A549 (cell line): ENCODE results near the gene FGGY.

ENCODE experiments used
- EP300 ChIP-seq, 2 experiments: fragments of >200 bp; sonication (Bioruptor Twin); formaldehyde crosslinking; IDR thresholded peaks; 2 replicates in 1 of 2; 3 replicates in 1 of 2; pipeline ENCODE4 v1.6.1; 2016 to 2017
- ESRRA ChIP-seq: fragments of 150-350 bp; IDR thresholded peaks from 2 replicates; pipeline ENCODE4 v1.6.1; 2014; ENCODE audit warnings: mild to moderate bottlenecking, low read length, borderline replicate concordance
- MYC ChIP-seq: IDR thresholded peaks from 2 replicates; pipeline ENCODE4 v1.6.1; 2012; ENCODE audit warnings: mild to moderate bottlenecking, inconsistent platforms, low read length, improper control_type of control experiment, borderline replicate concordance
- POLR2A ChIP-seq: IDR thresholded peaks from 2 replicates; pipeline ENCODE4 v1.6.1; 2012; ENCODE audit warnings: mild to moderate bottlenecking, low read length
- RAD21 ChIP-seq, 2 experiments: fragments of >200 bp in 1 of 2; sonication (Bioruptor Twin) in 1 of 2; formaldehyde crosslinking in 1 of 2; IDR thresholded peaks in 1 of 2; conservative IDR thresholded peaks in 1 of 2; 2 replicates in 1 of 2; 3 replicates in 1 of 2; pipeline ENCODE4 v1.6.1; 2012 to 2018; ENCODE audit warnings: inconsistent platforms in 1 of 2
- RCOR1 ChIP-seq: fragments of 150-350 bp; IDR thresholded peaks from 2 replicates; pipeline ENCODE4 v1.6.1; 2014; ENCODE audit warnings: antibody characterized with exemption, low read length, low read depth
- REST ChIP-seq: fragments of 200-600 bp; sonication (generic); IDR thresholded peaks from 2 replicates; pipeline ENCODE4 v1.6.1; 2016; ENCODE audit warnings: antibody characterized with exemption, mild to moderate bottlenecking, moderate library complexity
- SMC3 ChIP-seq: fragments of >200 bp; sonication (Bioruptor Twin); formaldehyde crosslinking; IDR thresholded peaks from 3 replicates; pipeline ENCODE4 v1.6.1; 2018; ENCODE audit warnings: inconsistent platforms
- SREBF2 ChIP-seq: fragments of 450-650 bp; IDR thresholded peaks from 2 replicates; pipeline ENCODE4 v1.6.1; 2014; ENCODE audit warnings: mild to moderate bottlenecking, moderate library complexity
- ZNF302 ChIP-seq: fragments of 250-450 bp; sonication (Bioruptor Pico); IDR thresholded peaks from 2 replicates; pipeline ENCODE4 v1.9.0; 2021; ENCODE audit warnings: inconsistent platforms, mild to moderate bottlenecking, moderate library complexity
- TF ChIP-seq, protein P1 (sequence below): fragments of >200 bp; sonication (Bioruptor Twin); formaldehyde crosslinking; IDR thresholded peaks from 3 replicates; pipeline ENCODE4 v1.5.1; 2016
- TF ChIP-seq, protein P2 (sequence below): fragments of 150-350 bp; IDR thresholded peaks from 2 replicates; pipeline ENCODE4 v1.6.1; 2014; ENCODE audit warnings: low read depth, mild to moderate bottlenecking, low read length
- TF ChIP-seq, protein P3 (sequence below): fragments of 450-650 bp; IDR thresholded peaks from 2 replicates; pipeline ENCODE4 v1.6.1; 2014; ENCODE audit warnings: antibody characterized with exemption

DNA sequence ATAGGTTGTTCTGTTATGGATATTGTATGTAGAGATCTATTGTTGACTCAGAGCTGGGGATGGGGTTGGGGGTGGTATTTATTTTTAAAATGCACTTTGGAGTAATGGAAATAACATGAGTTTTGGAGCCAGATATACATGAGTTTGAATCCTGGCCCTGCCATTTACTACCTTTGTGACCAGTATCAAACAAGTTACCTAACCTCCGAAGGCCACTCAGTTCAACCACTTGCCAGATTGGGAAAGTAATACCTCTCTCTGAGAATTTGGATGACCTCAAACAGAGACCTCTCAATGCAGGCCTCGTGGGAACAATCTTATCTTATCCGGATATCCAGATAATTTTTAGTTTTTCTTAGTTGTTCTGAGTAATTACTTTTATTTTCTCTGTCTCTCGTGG, 181.0 kb downstream of the FGGY start:
- TF ChIP-seq REST (no peak), RAD21 (conservative IDR thresholded peaks at IDR 0.05 in 1 of 2, IDR thresholded peaks at IDR 0.05 in 1 of 2) (no peak), MYC (no peak), RCOR1 (no peak), POLR2A (no peak), SMC3 (no peak), SREBF2 (no peak), EP300 (IDR thresholded peaks at IDR 0.05) (no peak), ZNF302 (CRISPR knock-in tag) (no peak), ESRRA (no peak)
- TF ChIP-seq, protein P1, sequence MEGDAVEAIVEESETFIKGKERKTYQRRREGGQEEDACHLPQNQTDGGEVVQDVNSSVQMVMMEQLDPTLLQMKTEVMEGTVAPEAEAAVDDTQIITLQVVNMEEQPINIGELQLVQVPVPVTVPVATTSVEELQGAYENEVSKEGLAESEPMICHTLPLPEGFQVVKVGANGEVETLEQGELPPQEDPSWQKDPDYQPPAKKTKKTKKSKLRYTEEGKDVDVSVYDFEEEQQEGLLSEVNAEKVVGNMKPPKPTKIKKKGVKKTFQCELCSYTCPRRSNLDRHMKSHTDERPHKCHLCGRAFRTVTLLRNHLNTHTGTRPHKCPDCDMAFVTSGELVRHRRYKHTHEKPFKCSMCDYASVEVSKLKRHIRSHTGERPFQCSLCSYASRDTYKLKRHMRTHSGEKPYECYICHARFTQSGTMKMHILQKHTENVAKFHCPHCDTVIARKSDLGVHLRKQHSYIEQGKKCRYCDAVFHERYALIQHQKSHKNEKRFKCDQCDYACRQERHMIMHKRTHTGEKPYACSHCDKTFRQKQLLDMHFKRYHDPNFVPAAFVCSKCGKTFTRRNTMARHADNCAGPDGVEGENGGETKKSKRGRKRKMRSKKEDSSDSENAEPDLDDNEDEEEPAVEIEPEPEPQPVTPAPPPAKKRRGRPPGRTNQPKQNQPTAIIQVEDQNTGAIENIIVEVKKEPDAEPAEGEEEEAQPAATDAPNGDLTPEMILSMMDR: no peak
- TF ChIP-seq, protein P2, sequence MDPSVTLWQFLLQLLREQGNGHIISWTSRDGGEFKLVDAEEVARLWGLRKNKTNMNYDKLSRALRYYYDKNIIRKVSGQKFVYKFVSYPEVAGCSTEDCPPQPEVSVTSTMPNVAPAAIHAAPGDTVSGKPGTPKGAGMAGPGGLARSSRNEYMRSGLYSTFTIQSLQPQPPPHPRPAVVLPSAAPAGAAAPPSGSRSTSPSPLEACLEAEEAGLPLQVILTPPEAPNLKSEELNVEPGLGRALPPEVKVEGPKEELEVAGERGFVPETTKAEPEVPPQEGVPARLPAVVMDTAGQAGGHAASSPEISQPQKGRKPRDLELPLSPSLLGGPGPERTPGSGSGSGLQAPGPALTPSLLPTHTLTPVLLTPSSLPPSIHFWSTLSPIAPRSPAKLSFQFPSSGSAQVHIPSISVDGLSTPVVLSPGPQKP: no peak
- TF ChIP-seq, protein P3, sequence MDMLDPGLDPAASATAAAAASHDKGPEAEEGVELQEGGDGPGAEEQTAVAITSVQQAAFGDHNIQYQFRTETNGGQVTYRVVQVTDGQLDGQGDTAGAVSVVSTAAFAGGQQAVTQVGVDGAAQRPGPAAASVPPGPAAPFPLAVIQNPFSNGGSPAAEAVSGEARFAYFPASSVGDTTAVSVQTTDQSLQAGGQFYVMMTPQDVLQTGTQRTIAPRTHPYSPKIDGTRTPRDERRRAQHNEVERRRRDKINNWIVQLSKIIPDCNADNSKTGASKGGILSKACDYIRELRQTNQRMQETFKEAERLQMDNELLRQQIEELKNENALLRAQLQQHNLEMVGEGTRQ: no peak
